GM12873 (cell line): Measurements from ENCODE around the gene SYNPR.

ENCODE experiments used
- CTCF ChIP-seq: IDR thresholded peaks from 2 replicates; pipeline ENCODE4 v1.5.1; 2012; ENCODE audit warnings: low read depth, mild to moderate bottlenecking, moderate library complexity, low read length, control low read depth; ENCODE audit not compliant: insufficient read depth; ENCODE audit errors: missing control alignments

Gene SYNPR

GRCh38 chr3:63479661-63480035 is 201.5 kb downstream of the SYNPR start:
- no peak for TF ChIP-seq CTCF

DNA sequence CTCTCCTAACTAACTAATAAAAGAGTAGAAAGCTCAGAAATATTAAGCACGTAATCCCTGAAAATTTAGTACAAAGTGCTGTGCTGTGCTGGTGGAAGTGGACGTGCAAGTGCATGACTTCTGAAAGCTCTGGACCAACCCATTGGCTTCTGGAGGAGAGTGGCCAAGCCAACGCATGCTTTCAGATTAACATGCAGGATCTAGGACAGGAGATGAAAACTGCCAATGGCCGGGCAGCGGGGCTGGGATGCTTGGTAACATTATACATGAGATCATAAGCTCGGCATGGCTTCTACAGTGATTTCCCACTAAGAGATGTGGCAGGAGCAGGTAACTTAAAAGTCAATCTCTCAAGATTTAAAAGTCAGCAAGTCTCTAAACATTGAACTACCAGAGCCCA is 203.5 kb downstream of the SYNPR start:
- no peak for TF ChIP-seq CTCF

DNA sequence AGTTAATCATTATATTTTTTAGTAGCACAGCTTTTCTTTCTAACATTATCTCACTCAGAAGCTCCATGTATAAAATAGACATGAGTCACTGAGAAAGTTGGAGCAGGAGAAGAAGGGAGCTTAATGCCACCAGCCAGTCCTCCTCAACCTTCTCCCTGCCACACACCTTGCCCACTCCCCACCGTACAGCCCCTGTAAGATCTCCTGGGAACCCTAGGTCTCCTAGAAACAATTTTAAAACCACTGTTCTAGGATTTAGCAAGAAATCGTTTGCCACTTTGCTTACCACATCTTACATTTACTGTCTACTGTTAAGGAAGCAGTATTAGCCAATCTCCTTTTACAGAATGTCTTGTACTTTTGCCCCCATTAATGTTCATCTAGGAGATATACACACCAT is 204.2 kb downstream of the SYNPR start:
- no peak for TF ChIP-seq CTCF

GRCh38 chr3:63492464-63492863 is 214.4 kb downstream of the SYNPR start:
- TF ChIP-seq CTCF: no peak

GRCh38 chr3:63493101-63493500 is 215.0 kb downstream of the SYNPR start:
- no peak for TF ChIP-seq CTCF

GRCh38 chr3:63494646-63495045 is 216.5 kb downstream of the SYNPR start:
- no peak for TF ChIP-seq CTCF

DNA sequence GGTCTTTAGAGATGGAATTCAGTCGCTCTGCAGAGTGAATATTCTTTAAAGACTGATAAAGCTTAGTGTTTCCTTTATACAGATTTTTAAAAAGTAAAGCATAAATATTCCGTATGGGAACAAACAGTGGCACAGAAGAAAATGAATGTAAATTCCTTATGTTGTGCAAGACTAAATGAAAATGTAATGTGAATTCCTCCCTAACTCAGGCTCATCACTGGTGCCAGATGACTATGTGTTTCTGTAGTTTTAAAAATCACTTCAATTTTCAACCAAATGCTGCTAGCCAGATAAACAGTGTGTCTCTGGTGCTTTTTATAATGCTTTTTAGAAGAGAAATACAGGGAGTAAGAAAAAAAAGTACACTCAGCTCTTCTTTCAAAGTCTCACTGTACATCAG is 219.5 kb downstream of the SYNPR start:
- no peak for TF ChIP-seq CTCF

DNA sequence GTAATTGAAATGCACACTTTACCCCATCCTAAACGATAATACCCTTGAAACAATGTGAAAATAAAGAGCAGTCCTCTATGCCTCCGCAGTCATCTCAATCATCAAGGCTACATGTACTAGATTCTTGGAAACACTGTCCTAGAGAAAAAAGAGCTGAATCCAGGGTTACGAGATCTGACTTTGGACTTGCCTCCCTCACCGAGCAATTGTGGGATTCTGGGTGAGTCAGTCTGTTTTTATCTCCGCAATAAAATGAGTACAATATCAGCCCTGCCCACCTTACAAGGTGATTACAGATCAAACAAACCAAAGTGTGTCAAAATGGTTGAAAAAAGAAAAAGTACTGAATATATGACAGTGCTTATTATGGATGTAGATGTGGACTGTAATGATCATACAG is 222.1 kb downstream of the SYNPR start:
- TF ChIP-seq CTCF: no peak
